Activated T-cell treated with anti-CD3 and anti-CD28 coated beads, Interleukin-2, amount 50 U/mL, for 1 hour (primary cell): ENCODE measurements around the gene MCRS1.

Source experiments
- DNase-seq: peaks from one replicate; pipeline ENCODE4 v3.0.0-alpha.2; 2020

The MCRS1 gene

DNA sequence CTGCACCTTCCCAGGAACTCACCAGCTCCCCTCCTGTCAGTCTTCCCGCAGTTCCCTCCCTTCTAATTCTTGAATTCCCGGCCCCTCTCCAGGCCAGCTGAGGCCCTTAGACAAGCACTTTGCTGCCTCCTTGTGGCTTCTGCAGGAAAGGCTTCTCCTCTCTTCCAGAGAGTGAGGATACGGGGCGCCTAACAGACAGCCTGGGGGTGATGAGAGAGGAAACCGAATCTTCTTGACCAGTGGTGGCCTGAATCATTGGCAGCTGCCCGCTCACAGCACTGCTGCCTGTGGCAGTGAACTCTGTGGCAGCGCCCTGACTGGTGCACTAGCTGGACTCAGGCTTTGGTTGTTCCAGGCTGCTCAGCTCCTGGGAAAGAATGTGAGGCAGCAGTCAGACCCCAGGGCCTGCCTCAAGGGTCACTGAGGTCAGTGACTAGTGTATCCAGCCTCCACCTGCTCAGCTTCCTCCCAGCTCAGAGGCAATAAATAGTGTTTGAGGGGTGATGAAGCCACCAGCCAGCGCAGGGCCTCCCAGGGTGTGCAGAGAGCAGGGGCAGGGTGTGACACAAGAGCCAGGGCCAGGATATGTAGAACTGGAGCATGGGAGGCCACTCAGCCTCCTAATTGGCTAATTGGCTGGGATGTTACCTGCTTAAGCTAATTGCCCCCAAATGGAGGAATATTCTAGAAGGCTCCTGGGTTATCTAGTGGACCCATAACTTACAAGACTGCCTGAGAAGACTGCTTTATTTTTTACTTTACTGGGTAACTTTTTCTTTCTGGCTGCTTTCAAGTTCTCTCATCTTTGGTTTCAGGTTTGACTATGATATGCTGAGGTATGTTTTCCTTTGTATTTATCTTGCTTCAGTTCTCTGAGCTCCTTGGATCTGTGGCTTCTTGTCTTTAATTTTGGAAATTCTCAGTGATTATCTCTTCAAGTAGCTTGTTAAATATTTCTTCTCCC is 12.9 kb upstream of the MCRS1 start:
- DNase-seq, result peak; percentile 58

DNA sequence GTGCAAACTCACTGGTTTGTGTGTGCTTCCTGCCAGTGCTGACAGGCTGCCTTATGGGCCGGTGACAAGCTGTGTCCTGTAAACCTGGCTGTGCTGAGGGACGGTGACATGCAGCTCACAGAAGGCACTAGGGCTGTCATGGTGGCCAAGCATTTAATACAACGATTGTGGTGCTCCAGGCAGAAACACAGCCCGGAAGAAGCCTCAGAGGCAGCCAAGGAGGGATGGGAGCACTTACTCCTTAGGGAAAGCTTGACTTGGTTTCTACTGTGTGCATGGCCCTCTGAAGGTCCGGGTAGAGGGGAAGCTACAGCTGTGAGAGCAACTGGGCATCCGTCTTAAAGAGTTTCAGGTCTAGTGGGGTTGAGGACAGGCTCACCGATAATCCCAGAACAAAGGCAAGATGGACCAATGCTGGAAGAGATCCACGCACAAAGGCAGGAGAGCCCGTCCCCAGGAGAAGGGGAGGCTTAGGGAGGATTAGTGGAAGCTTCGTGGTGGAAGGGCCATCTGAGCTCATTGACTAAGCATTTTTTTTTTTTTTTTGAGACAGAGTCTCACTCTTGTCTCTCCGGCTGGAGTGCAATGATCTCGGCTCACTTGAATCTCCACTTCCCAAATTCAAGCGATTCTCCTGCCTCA is 10.7 kb upstream of the MCRS1 start:
- no peak for DNase-seq

DNA sequence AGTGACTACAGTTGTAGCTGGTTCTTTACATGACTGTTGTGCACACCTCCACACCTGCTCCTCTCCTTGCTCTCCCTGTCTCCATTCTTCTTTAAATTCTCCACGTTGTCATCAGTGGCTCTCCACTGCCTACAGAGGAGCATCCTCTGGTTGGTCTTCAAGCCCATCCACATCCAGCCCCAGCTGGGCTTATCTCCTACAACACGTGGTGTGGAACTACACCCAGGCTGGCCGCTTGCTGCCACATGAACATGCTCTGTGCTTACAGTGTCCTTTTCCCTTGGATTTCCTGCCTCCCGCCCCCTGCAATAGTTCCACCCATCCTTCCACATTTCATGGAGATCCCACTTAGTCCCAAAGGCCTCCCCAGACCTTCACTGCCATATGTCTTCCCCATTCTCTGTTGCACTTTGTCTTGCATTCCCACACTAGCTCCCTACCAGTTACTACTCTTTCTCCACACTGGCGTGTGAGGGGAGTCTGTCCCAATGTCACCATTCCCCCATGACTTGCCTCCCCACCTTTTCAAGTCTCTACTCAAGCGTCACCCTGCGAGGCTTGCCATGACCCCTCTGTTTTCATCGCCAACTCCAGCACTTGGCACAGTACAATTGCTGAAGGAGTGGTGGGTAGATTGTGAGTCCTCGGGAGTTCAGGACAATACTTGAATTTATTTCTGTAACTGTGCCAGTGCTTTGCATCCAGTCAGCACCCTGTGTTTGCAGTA is 9.8 kb upstream of the MCRS1 start:
- DNase-seq, result no peak

DNA sequence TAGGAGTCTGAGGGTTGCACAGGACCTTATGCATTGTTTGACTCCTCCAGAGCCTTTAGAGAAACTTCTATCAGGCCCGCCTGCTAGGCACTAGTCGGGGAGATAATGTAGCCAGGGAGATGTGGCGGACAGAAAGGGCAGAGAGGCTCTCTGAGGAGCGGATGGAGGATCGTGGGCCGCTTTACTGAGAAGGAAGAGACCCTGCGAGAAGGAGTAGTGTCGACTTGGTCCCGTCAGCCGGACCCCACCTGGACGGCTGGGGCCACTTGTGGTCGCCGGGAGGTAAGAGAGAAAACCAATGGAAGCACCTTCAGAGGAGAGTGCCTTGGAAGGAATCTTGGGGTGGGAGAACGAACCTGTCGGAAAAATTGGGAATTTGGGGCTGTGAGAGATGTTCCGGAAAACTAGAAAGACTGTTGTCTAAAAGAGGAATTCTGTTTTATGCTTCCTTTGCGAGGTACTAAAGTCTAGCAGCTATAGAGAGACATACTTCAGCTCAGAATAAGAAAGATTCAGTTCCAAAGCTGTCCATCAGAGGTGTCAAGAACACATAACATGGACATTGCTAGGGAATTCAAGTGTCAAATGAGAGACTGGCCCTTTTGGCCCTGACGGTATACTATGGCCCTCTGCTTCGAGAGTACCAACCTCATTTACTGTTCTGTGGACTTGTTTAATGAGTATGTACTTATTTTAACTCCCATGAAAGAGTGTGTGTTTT is 660 bp upstream of the MCRS1 start:
- DNase-seq, result no peak

DNA sequence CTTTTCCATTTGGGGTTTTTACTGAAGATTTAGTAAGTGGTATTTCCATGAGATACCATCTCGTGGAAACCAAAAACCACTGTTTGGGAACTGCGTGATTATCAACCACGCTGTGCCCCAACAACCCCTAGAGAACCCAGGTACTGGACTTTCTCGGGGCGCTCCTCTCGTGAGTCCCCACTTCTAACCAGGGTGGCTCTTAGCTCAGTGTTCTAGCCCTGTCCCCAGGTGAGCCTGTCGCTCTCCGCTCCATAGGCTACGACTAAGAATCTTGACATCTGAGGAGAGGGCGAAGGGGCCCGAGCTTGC is 686 bp downstream of the MCRS1 start:
- DNase-seq, result no peak

DNA sequence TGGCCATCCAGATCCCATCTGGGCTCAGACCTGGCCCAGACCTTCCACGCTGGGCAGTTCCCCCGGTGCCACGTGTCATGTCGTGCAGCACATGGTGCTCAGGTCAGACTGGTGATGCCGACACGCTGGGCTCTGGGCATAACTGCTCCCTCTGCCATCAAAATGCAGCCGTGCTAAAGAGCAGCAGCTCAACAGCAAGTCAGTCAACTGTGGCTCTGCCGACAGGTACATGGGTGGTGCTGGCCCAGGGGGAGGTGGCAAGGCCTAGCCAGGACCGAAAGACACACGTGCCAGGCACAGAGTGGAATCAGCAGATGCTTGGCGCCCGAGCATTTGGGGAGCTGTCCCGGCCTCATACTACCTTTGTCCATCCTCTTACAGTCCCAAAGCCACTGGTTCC is 1.6 kb downstream of the MCRS1 start:
- DNase-seq, result no peak

DNA sequence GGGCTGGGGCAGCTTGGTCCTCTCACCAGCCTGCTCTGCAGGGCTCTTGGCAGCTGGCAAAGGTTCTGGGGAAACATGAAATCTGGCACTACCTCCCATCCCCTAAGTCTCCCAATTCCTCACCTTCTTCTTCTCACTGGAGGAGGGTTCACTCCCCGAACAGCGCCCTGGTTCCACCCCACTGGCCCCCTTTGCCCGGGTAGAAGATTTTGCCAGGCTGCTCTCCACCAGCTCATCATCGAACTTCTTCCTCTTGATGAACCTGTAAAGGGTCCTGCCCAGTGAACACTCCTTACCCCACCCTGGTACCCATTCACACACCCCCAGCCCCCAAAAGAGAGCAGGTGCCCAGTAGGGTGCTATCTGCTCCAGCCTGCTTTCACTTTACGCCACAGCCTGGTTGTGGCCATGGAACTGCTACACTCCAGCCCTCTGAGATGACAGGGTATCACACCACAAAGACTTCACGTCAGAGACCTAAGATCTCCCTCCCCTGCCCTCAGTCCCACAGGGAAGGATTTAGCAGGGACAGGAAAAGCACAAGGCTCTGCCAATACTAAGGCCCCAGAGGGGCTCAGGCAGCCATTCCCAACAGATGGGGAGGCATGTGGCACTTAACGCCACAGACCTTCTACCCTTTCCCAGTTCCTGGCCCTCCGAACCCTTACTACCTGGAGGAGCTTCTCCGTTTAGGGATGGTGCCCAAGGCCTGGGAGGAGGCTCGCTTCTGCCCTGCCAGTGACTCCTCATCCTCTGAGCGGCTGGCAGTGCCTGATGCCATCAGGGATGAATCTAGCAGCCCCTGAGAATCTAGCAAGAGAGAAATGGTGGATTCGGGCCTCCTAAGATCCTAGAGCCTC is 2.3 kb downstream of the MCRS1 start:
- no peak for DNase-seq

DNA sequence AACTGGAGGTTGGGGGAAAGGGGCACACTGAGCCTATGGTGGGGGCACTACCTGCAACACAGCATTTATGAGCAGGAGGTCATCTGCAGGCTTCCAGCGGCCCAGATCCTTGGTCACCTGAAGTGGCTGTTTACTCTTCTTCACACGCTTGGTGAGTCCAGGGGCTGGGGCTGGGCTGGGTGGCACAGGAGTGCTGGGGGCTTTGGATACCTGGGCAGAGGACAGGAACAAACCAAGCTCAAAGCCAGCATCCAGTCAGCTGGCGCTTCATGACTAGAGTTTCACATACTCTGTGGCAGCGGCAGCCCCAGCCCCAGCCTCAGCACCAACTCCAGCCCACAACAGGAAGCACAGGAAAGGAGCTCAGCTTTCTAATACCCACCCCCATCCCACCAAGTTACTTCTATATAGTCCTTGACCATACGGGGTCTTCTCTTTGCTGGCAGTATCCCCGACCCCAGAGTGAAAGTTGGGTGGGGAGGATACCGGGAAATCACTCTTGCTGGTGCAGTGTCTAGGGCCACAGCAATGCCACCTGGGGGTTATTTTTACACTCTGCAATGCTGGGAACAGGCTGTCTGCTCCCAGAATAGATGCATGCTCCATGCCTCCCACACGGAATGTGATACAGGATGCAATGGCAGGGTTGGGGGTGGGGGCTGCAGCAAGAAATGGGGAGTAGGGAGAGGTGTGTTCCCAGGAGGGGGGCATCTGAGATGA is 3.1 kb downstream of the MCRS1 start:
- DNase-seq, result no peak

DNA sequence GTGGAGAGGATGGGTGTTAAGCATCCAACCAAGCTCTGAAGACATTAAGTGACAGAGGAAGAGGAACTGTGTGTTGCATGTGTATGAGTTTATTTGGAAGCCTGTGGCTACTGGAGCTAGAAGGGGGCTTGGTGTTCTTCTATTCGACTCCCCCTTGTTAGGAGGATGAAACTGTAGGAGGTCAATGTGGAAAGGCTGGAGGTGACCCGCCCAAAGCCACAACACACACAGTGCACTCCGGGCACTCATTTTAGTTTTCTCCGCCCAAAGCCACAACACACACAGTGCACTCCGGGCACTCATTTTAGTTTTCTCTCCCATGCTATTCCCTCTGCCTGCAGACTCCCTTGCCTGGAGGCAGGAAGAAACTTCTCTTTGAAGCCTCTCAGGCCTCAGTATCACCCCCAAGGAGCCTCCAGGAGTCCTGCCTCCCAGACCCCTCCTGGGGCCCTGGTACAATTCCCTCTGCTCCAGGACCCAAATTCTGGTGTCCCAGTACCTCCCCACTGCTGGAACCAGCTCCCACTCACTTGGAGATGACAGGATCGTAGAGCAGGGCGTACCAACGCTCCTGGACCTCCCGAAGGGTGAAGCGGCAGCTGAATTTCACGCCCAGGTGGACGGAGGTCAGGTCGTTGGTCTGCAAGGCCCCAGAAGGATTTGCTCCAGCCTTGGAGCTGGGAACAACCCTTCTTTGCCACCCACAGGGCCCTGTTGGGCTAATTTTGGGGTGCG is 3.8 kb downstream of the MCRS1 start:
- DNase-seq, result no peak

DNA sequence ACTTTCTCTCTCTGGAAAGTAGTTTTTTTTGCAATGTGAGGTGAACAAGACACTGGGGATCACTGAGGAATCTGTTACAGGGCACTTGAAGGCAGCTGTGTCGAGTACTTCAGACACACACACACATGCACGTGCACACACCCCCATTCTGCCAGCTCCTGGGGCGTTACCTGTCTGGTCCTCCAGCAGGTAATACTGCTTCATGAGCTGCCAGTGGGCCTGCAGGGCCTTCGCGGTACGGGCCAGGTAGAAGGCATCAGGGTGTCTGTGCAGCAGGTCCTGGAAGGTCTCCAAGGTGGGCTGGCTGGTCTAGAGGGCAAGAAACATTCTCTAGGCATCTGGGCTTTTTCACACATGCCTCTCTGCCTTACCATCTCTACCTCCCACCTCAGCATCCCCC is 5.1 kb downstream of the MCRS1 start:
- no peak for DNase-seq

DNA sequence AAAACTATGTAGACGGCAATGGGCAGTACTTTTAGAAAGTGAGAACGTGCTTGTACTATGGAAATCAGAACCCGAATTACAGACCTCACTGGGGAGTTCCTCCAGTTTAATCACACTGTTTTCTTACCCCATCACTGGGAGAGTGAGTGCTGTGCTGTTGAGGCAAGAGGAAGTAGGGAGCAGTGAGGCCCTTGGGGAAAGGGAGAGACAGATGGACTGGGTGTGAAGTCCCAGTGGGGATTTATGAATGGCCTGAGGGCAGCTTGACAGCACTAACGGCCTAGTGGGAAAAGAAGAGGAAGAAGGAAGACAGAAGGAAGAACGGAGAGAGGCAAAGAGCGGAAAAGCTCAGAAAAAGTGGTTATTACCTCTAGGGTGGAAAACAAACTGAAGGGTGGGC is 5.7 kb downstream of the MCRS1 start:
- no peak for DNase-seq

DNA sequence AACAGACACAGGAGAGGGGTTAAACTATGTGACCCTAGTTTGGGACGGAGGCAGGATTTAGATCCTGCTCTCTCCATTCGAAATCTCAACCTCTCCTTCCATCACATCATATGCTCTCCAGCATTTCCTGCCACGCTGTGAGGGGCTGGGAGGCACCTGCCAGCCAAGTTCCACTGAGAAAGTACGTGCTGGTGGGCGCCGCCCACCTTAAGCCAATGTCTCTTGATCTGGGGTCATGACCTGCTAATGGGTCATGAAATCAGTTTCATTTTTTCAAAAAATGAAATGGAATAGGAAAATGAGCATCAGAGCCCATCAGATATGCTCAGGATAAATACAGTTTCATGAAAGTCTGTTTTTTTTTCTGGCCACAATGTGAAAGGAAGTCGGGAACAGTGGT is 7.2 kb downstream of the MCRS1 start:
- no peak for DNase-seq

DNA sequence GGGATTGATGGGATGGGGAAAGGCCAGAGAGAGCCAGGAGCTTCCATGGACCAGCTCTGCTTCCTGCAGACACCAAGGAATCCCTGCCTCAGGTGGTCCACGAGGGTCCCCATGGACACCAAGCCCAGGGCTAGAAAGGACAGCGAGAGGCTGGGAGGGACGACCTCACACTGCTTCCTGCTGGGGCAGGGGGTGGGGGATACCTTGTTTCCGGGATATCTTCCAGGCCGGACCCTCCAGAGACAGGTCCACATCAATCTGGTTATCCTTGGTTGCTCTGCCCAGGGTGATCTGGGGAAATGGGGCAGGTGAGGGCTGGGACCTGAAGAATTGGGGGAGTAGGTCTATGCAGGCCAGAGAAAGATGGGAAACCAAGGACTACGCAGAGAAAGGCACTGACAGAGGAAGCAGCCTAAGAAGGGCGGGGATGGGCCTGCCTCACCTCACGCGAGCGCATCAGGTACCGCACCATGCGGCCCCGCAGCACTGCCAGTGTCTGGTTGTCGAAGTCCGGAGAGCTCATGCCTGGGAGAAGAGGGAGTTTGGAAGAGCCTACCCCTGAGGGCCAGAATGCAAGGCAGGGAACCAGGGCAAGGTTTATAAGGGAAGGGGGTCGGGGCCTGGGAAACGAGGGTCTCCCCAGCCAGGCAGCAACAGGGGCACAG is 8.8 kb downstream of the MCRS1 start:
- no peak for DNase-seq

DNA sequence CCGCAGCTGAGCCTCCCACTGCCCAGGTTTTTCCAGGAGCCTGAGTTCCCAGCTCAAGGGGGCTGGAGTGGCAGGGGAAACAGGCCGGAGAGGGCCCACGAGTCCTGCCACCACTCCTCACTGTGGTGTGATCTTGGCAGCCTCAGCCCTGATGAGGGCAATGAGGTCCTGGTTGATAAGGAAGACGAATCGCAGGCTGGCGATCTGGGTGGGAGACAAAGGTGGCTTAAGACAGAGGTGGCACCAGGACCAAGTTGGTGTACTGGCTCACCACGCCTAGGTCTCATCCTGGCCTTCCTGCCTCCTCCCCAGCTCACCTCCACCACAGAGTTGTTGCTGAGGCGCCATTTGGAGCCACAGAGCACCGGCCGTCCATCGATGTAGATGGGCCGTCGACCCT is 9.4 kb downstream of the MCRS1 start:
- DNase-seq, result no peak

DNA sequence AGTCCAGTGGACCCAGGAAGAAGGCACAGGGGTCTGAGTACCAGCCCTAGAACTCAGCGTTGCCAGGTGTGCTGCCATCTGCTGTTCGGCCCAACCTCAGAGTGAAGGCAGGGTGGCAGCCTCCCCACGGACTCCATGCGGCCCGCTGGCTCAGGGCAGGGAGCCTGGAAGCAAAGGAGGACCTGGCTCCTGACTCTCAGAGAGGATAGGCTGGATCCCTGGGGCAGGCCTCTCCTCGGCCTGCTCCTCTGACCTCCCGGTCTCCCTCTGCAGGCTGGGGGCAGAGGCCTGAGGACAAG is 10.1 kb downstream of the MCRS1 start:
- DNase-seq, result no peak

DNA sequence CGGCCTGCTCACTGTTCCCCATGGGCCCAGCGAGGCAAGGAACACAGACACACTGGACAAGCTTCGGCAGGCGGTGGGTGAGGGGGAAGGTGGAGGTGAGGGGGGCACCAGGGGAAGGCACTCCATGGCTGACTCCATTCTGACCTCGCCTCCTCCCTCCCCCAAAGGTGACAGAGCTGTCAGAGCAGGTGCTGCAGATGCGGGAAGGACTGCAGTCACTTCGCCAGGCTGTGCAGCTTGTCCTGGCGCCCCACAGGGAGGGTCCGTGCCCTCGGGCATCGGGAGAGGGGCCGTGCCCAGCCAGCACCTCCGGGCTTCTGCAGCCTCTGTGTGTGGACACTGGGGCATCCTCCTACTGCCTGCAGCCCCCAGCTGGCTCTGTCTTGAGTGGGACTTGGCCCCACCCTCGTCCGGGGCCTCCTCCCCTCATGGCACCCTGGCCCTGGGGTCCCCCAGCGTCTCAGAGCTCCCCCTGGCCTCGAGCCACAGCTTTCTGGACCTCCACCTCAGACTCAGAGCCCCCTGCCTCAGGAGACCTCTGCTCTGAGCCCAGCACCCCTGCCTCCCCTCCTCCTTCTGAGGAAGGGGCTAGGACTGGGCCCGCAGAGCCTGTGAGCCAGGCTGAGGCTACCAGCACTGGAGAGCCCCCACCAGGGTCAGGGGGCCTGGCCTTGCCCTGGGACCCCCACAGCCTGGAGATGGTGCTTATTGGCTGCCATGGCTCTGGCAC is 10.6 kb downstream of the MCRS1 start:
- DNase-seq, result no peak

DNA sequence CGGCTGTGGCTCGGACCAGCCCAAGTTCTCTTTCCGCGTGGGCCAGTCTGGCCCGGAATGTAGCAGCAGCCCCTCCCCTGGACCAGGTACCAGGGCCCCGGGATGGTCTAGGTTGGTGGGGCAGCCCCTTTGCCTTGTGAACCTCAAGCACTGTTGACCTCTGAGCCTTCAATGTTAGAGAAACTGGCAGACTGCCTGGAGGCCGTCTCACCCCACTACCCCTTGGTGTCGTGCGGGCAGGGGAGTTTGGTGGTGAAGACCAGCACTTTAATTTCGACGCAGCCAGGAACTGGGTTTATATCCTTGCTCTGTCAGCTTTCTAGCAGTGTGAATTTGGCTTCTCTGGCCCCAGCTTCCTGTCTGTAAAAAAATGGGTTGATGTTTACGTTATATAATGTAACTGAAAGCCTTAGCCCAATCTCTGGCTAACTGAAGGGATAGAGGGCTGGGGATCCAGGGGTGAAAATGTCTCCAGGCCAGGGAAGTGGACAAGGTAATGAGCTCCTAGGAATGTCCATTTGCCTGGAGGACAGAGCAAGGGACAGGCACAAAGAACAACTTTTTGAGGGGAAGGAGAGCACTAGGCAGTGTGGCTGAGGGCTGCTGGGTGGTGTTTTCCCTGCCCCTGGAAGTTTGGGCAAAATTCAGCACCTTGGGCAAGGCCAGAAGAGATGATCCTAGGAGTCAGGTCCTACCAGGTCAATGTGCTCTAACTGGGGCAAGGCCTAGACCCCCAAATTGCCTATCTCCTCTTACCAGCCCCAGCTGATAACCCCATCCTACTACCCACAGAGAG is 11.4 kb downstream of the MCRS1 start:
- no peak for DNase-seq

DNA sequence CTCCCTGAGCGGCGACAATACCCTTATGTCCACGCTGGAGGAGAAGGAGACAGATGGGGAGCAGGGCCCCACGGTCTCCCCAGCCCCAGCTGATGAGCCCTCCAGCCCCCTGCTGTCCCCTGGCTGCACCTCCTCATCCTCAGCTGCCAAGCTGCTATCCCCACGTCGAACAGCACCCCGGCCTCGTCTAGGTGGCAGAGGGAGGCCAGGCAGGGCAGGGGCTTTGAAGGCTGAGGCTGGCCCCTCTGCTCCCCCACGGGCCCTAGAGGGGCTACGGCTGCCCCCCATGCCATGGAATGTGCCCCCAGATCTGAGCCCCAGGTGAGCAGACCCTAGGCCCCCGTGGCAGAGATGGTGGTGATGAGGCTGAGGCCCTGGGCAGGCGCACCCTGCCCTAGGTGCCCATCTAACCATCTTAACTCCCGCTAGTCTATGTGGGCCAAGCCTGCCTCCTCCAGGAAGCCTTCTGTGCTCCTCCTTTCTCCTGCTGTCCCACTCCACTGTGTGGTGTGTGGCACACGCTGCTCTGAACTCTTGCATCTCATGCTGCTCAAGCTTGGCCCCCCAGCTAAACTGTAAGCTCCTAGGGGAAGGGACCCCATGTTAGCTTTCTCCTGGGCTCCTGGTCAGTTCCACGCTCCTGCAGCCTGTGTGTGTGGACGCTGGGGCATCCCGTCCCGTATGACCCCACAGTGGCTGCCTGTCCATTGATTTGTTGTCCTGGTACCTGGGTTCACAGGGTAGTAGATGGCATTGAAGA is 12.1 kb downstream of the MCRS1 start:
- no peak for DNase-seq
